CD4-positive, alpha-beta T cell treated with Interleukin-15 for 4 hours (primary cell): Measurements from ENCODE around the gene C14orf119.
"Not testable (repeated sequence)": the region's sequence is repeated elsewhere in the genome, so short reads cannot be mapped to it uniquely, and the experiment has no call there.

Source experiments
- DNase-seq: peaks from one replicate; pipeline ENCODE4 v3.0.0-alpha.2; 2020; ENCODE audit warnings: low spot score

Gene C14orf119

DNA sequence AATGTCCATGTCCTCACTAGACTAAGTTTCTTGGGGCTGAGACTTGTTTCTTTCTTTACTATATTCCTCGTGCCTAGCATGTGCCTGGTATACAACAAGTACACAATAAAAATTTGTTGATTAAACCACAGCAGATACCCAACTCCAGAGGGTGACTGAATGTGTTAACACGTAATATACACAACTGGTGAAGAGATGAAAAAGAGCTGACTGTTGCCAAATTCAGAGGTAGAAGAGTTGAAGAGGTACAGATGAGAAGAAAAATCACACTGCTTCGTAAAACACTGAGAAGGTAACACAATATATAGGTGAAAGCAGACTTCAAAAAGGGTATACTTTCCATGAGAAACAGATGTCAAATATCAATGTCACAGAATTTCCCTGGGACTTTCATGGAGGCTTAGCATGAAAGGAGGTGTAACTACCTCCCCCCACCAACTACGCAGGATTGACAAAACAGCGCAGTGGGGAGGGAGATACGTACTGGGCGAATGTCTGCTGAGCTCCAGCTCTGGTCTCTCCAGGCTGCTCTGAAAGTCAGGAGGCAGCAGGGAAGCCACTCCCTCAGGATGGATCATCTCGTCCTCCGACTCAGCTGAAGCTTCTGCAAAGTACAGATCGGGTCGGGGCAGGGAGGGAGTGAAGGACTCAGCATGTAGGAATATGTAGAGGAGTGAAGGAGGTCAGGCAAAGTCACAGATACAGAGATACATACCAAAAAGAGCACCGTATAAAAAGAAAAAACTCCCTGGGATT is 5.6 kb upstream of the C14orf119 start:
- no peak for DNase-seq

DNA sequence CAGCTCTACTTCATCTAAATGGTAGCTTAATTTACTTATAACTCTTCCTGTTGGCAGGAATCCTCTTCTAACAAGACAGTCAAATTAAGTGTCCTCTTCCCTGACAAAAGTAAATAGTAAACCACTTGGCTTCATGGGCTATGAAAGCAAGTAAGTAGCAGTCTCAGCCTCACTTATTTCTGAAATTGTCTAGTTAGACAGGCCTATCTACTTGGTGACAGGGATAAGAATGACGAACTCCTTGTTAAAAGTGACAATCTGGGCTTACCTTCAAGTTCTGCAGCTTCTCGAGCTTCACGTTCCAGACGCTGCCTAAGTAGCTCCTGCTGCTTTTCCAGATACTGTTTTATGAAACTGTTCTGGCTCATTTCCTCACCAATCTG is 5.1 kb upstream of the C14orf119 start:
- DNase-seq: no peak

DNA sequence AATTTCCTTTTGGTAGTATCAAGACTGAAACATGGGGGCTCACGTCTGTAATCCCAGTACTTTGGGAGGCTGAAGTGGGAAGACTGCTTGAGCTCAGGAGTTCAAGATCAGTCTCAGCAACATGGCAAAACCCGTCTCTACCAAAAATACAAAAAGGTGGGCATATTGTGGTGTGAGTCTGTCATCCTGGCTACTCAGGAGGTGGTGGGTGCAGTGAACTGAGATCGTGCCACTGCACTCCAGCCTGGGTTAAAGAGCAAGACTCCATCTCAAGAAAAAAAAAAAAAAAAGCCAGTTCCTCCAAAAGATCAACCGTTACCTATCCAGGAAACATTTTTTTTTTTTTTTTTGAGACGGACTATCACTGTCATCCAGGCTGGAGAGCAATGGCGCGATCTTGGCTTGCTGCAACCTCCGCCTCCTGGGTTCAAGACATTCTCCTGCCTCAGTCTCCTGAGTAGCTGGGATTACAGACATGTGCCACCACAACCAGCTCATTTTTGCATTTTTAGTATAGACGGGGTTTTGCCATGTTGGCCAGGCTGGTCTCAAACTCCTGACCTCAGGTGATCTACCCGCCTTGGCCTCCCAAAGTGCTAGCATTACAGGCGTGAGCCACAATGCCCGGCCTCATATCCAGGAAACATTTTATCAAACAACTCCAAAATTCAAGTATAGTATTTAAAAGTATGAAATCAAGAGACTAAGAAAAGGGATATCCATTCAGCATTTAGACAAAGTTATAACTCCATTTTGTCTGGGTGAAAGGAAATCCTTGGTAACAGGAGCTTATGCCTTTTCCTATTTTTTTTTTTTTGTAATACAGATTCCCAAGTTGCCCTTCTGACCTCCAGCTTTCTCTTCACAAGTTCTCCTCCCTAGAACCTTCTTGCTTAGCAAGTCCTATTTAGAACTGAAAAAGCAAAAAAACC is 3.7 kb upstream of the C14orf119 start:
- no peak for DNase-seq

DNA sequence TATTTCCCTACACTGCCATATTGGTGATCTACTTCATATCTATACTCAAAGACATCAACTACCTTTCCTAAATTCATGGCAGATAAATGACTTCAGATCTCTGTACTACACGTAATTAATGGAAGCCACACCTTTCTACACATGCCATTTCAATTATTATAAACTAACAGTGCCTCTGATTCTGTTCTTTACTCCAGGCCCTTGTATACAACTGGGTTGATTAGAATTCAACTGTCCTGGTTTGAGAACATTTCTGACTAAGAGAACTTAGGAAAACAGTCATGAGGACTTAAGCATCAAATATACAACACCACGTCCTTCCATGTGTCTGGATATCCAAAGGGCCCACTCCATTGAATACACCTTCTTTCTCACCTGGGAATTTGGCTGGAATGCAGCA is 2.2 kb upstream of the C14orf119 start:
- DNase-seq: no peak

DNA sequence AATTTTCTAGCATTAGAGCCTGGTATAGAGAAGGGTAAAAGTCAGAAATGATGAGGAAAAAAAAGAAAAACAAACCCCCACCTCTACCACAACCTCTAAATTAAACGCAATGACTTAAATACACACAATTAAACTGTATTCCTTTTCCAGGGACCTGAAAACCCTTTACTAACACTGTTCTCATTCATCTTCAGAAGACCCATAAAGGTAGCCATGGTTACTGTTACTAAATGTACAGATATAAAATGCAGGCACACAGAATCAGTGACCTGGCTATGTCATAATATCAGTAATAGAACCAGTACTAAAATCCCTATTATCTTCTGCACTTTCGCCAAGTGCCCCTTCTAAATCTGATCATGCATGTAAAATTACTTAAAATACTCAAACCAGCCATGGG is 1.8 kb upstream of the C14orf119 start:
- no peak for DNase-seq

DNA sequence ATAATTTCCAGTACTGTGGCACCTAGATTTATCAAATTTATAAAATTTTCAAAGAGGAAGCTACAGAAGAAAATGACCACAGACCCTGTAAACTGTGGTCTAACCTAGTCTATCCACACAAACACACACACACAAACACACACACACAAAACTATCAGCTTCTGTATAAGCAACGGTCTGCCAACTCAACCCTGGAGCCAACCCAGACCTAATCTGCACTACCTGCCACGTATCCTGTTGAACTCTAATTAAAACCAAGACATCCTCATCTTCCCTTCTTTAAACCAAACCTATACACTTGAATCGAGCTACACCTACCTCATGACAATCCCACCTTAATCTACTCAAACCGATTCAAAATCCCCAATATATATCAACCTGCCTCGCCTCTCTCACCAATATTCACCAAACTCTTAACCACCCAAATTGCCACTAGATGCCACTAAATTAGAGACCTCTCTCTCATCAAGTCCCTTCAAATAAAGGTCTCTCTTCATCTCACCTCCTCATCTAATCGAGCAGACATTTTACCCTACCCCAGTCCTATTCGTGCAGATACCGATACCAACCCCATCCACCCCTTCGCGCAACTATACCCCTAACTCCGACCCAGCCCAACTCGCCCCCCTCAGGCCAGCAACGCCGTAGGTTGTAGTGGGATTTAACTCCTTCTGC is 1.2 kb upstream of the C14orf119 start:
- no peak for DNase-seq

DNA sequence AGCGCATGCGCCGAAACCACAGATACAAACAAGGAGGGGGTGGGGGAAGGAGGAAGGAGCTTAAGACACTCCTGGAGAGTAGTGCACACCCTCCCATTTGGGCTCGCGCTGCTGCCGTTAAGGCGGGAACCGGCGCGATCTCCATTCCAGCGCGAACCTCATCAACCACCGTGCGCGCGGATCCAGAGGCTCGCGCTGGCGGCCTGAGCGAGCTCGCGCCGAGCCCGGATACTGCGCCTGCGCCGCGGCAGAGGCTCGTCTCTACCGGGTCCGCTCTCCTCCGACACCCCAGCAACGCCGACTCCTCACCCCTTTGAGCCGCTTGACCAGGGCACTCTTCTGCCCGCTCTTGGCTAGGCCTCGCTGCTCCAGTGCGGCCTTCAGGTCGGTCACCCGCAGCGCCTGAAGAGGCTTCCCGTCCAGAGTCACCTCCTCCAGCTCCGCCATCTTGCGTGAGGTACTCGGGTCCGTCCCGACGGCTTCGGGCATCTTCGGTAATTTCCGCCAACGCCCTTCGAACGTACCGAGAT is 574 bp upstream of the C14orf119 start, which contains the start of gene ACIN1:
Gene ACIN1 (minus strand): TSS at position 471 of the 530 bp plus-strand sequence. CDS start 24 bp downstream, at position 447.
- peak; percentile 75 for DNase-seq

DNA sequence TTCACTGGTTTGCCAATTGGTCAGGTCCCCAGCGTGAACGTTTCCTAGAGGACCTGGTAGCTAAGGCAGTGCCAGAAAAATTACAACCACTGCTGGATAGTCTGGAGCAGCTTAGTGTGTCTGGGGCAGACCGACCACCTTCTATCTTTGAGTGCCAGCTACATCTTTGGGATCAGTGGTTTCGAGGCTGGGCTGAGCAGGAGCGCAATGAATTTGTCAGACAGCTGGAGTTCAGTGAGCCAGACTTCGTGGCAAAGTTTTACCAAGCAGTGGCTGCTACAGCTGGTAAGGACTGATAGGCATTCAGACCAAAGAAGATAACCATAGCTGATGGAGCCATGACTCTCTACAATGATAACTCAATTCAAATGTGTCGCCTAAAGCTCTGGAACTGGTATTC is 2.5 kb downstream of the C14orf119 start:
- DNase-seq: no peak

DNA sequence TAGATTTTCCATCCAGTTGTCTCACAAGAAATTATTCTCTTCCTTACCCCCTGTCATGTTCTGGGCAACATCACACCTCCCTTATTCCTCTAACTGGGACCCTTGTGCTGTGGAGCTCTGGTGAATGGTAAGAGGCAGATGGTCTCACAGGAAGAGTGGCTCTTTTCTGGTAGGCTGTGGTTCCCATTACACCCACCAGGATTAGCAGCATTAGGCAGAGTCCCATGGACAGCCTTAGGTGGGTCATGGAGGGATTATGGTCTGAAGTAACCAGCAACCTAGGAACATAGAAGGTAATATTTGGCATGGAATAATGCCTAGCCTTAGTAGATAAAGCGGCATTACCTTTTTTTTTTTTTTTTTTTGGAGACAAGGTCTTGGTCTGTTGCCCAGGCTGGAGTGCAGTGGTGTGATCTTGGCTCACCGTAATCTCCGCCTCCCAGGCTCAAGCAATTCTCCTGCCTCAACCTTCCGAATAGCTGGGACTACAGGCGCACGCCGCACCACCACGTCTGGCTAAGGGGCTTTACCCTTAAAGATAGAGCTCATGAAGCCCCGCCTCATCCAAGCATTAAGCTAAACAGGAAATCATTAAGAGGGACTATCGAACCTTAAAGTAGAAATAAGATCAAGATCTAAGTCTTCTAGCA is 4.0 kb downstream of the C14orf119 start:
- no peak for DNase-seq

DNA sequence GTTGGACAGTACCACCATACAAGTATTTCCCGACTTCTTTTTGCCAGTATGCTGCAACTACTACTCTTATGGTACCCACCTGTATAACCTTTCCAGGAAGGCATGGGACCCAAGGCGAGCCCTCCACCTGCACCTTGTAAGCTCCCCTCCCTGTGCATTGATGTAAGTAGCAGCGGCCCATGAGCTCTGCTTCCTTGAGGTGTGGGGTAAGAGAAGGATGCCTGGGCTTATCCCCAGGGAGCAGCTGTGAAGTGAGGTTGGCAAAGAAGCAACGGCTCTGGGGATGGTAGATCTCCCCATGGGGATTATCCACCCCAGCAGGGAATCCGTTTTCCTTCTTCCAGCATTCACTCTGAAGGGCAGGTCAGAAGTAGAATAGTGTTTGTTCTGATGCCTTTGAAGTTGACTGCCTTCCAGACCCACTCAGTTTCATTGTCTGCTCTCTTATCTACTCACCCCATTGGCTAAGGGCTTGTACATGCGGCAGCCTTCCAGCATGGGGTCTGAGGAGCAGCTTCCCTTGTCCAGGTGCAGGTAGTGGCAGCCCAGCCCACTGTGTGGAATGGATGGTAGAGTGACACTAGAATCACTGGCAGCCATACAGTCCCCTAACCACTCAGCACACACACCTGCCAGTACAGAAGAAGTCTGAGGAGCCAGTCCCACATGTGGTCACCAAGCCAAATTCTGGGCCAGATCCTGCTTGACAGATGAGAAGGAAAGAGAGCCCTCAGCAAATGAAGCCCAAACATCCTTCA is 6.1 kb downstream of the C14orf119 start:
- DNase-seq: no peak

DNA sequence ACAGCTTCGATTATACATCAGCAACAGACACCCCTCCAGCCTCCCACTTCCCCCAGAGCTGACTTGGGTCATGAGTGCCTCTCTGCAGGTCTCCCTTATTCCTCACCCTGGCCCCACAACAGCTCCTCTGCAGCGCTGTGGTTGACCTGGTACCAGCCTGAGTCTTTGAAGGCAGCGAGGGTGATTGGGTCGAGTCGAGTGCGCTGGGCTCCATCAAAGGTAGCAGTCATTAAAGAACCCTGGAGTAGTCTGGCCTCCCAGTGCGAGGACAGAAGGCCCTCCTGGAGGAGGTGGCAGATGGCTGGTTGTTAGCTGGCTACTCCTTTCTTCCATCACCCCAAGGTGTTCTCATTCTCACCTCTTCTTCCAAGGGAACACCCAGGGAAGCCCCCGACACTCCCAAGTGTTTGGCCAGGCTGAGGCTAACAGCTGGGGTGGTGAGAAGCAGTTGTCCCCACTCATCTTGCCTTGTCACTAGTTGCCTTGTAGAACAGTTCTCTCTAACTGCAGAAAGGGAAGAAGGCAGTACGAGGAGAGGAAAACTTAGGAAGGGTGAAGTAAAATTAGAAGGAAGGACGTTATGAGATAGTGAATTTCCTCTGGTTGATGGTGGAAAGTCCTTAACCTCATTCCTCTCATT is 6.8 kb downstream of the C14orf119 start:
- DNase-seq: no peak

DNA sequence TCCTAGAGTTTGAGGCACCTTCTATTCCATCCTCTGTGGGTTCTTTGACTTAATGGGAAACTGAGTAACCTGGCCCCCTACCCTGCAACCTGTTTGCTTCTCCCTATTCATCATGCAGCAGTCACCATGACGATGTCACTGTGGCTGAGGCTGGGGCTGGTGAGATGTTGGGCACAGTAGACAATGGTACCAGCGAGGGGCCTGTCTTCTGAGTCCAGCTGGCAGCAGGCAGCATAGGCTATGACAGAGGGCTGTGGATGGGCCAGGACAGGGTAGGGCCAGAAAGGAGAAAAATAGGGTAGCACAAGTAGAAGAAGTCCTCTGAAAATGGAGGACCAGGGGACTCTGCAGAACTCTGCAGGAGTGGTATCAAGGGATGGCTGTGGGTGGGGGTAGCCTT is 7.5 kb downstream of the C14orf119 start:
- no peak for DNase-seq

DNA sequence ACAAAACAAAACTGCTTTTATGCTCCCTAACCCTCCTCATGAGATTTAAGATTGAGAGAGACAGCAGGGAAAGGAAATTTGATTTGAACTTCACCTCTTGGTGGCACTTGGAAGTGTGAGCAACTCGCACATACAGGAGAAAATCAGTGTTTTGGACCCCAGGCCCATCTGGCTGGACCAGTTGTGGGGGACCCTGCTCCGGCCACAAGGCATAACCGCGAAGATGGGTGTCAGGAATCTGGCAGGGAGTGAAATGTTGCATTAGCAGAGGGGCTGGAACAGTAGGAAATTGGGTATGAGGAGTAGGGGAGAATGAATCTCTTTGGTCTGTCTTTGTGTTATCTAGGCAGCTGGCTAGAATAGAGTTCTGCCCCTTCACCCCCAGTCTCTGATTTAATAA is 8.3 kb downstream of the C14orf119 start:
- DNase-seq: no peak

DNA sequence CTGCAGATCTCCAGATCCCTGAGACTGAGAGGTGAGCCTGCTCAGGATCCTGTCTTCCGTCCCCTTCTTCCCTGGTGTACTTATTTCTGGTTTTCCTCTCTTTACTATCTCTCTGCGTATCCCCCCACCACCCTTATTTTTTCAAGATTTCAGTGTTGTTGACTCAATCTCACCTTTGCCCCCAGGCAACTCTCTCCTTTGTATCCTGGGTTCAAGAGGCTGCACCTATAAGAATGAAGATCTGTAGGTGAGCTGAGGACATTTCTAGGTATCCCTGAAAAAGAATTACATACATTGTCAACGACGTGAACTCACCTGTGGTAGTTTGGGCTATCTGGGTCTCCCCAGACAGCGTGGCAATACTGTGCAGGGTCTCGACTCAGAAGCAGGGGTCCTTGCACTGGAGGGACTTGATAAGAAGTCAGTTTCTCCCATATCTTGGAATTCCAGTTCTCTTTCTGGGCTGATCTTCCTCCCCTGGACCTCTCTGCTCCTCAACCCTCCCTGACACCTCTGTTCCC is 8.8 kb downstream of the C14orf119 start:
- DNase-seq: no peak

DNA sequence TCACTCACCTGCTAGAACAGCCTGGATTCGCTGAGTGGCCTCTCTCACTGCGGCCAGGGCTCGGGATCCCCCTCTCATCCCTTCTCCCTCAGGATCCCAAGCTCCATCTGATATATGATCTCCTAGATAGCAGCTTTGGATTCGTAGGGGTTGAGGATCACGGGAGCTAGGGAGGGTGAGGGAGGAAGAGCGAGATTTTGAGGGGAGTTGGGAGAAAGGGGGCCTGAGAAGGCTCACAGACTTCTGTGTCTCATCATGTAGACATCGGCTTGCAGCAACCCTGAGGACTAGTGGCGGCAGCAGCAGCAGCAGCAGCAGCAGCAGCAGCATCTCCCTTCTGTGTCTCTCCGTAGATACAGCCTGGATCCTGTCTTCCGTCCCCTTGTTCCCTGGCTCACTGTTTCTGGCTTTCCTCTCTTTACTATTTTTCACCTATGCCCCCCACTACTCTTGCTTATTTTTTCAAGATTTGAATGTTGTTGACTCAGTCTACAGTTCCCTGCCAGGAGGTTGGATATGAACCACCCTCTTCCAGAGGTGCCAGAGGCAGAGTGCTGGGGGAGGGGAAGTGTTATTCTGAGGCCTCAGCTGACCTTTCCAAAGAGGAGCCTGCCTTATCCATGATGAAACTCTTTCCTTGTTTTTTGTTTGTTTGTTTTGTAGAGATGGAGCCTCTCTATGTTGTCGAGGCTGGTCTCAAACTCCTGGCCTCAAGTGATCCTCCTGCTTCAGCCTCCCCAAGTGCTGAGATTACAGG is 9.5 kb downstream of the C14orf119 start, which contains the start of gene CIROP:
Gene CIROP (minus strand): TSS at position 399 of the 757 bp plus-strand sequence. CDS start 69 bp downstream, at position 330.
- no peak for DNase-seq

DNA sequence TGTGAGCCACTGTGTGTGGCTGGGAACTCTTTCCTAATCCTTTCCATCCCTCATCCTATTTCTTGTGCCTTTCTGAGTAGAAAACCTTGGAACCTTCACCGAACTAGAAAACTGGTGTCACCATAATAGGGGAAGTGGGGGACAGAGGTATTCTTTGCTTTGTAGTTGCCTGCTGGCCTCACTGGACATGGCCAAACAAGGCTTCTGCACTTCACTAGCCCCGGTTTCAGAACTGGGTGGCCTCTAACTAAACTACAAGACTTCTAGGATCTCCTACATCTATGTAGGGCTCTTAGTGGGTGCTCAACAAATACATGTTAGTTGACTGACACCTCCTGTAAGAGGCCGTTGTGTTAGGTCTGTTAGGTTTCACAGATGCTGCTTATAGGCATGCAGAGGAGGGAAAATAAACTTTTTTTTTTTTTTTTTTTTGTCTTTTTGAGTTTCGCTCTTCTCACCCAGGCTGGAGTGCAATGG is 10.1 kb downstream of the C14orf119 start:
- DNase-seq: no peak

DNA sequence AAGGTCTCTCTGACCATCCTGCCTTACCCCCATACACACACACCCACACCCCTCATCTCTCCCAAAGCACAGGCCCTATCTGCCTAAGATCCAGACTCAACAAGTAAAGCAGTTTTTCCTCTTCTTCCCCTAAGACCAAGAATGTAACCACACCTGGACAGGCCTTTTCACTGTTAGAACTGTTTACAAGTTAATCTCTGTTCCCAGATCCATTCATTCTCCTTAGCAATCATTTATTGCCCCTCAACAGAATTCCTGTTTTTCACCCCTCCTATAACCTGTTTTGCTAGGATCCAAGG is 11.4 kb downstream of the C14orf119 start:
- no peak for DNase-seq

DNA sequence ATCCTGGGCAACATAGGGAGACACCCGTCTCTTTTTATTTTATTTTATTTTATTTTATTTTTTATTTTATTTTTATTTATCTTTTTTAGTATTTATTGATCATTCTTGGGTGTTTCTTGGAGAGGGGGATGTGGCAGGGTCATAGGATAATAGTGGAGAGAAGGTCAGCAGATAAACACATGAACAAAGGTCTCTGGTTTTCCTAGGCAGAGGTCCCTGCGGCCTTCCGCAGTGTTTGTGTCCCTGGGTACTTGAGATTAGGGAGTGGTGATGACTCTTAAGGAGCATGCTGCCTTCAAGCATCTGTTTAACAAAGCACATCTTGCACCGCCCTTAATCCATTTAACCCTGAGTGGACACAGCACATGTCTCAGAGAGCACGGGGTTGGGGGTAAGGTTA is 12.3 kb downstream of the C14orf119 start:
- not testable (repeated sequence) for DNase-seq

DNA sequence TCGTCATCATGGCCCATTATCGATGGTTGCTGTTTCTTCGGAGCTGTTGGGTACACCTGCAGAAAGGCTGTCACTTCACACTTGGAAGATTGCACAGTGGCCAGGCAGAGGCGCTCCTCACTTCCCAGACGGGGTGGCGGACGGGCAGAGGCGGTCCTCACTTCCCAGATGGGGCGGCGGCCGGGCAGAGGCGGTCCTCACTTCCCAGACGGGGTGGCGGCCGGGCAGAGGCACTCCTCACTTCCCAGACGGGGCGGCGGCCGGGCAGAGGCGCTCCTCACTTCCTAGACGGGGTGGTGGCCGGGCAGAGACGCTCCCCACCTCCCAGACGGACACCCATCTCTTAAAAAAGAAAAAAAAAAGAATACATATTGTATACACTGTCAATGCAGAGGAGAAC is 12.9 kb downstream of the C14orf119 start:
- DNase-seq: not testable (repeated sequence)
